HG02759 (cell line): ENCODE results near the gene CRIP1.

ENCODE experiments used
- ATAC-seq: cut with Tn5 transposase; IDR thresholded peaks from one replicate; pipeline ENCODE4 v1.9.1; 2021; ENCODE audit warnings: mild to moderate bottlenecking, moderate library complexity; ENCODE audit not compliant: unreplicated experiment

Gene CRIP1

GRCh38 chr14:105503296-105503640 is 16.6 kb downstream of the CRIP1 start:
- no peak for ATAC-seq

DNA sequence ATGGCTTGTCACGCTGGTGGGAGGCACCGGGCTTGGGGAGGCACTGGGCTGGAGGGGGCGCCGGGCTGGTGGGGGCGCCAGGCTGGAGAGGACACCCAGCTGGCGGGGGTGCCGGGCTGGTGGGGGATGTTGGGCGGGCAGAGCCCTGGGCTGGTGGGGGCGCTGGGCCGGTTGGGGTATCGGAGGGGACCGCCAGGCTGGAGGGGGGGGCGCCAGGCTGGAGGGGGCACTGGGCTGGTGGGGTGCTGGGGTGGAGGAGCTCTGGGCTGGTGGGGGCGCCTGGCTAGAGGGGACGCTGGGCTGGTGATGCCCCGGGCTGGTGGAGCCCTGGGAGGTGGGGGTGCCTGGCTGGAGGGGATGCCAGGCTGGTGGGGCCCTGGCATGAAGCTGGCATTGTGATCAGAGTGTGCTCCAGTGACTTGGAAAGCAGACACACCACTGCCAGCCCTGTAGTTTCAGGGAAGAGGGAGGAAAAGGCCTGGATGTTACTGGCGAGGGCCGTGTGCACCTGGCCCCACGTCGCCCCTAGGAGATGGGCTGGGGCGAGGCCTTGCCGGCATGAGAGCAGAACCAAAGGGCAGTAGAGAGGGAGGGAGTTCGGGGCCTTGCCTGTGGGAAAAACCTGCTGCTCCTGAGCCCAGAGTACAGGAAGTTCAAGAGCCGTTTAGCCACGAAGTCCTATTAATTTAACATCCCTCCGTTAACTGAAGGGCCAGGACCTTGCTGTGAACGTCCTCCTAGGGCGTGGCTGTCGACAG is 17.4 kb downstream of the CRIP1 start:
- no peak for ATAC-seq

GRCh38 chr14:105505101-105505500 is 18.4 kb downstream of the CRIP1 start:
- no peak for ATAC-seq

- no peak for ATAC-seq
Measured at GRCh38 chr14:105507247-105507646, 20.6 kb downstream of the CRIP1 start.

- ATAC-seq = no peak
Measured at GRCh38 chr14:105508069-105508468, 21.4 kb downstream of the CRIP1 start.

- ATAC-seq = no peak
Measured at GRCh38 chr14:105508601-105509000, 21.9 kb downstream of the CRIP1 start.

GRCh38 chr14:105517096-105517495 is 30.4 kb downstream of the CRIP1 start:
- no peak for ATAC-seq

DNA sequence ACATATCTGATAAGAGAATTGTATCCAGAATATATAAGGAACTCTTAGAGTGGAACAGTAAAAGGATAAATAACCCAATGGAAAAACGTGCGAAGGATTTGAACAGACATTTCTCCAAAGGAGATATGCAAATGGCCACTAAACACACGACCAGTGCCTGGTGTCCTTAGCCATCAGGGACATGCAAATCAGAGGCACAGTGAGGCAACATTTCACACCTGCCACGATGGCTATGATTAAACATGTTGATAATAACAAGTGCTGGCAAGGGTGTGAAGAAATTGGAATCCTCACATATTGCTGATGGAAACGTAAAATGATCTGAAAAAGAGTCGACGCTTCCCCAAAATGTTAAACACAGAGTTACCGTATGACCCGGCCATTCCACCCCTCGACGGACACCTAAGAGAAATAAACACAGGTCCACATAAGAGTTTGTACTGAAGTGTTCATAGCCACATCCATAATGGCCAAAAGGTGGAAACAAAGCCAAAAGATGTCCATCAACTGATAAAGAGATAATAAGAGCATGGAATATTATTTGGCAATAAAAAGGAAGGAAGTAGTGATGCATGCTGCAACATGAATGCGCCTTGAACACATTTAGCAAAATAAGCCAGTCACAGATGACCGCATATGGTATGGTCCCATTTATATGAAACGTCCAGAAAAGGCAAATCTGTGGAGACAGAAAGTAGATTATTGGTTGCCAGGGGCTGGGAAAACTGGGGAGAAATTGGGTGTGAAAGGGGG is 33.4 kb downstream of the CRIP1 start:
- ATAC-seq = no peak

GRCh38 chr14:105525326-105525725 is 38.6 kb downstream of the CRIP1 start:
- ATAC-seq = no peak

DNA sequence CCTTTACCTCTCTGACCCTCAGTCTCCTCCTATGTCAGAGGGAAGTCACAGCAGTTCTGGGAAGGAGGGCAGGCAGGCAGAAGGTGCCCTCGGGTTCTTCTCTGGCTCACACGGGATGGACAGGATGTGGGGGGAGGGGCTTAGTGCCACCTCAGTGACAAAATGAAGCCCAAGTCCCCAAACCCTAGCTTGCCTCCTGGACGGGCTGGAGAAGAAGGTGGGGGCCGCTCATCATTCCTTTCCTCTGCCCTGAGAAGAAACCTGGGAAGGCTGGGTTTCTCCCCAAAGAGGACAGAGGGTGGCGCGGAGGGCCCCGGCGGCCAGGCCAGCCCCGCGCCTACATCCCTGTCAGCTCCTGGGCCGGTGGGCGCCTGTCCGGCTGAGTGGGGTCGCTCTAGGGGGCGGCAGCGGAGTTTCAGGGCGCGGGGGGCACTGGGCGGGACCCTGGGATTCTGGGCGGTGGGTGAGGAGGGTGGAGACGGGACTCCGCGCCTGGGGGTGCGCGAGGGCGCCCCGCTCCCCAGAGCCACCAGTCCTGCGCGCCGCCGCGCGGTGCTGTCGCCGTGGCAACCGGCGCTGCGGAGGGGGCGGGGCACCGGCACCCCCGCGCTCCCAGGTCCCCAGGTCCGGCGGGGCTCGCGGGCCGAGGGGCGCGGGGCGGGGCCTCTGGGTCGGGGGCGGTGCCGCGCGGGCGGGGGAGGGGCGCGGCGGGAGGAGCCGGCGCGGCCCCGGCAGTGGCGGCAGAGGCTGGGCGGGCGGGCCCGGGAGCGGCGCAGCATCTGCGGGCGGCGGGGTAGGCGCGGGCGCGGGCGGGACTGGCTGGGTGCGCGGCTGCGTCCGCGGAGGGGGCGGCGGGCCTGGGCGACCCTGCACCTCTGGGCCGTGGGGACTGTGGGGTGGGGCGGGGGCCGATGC is 39.4 kb downstream of the CRIP1 start, which contains the start of gene TMEM121:
TMEM121 (plus strand) TSS at position 723 of the 915 bp plus-strand sequence. CDS start 2,252 bp downstream, outside the sequence.
- ATAC-seq = no peak

DNA sequence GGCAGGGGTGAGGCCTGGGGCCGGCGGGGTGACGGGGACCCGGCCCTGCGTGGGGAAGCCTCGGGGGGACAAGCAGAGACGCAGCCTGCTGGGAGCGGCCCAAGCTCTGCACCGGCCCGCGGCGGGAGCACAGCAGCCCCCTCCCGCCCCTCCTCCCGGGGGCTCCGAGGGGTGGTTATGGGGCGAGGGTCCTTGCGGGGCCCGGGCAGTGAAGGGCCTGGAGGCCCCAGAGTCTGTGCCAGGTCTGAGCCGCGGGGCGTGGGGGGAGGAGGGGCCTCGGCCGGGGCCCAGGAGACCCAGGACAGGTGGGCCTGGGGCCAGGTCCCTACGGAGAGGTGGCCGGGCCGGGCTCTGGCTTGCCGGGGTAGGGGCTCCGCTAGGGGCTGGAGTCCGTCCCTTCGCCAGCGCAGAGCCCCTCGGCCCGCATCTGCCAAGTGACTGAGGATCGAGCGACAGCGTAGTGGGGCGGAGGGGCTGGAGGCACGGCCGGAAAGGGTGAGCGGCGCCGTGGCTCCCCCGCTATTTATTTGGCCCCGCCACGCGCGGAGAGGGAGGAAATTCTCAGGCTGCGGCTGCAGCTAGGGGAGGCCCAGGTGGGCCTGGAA is 40.2 kb downstream of the CRIP1 start:
- ATAC-seq = no peak

DNA sequence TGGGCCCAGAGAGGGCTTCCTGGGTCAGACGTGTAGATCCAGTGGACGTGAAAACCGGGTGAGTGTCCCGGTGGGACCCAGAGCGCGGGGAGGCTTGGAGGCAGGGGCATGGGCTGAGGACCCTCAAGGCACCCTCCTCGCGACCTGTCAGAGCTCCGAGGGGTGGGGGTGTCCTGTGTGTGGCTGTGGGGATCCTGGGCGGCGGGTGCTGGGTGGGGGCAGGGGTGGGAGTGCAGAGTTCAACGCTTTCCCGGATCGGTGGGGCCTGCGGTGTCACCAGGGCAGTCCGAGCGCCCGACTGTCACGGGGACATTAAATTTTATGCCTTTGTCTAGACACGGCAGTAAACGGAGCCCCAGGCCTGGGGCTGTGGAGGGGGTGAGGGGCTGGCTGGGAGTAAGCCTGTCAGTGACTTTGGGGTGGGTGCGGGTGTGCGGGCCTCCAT is 40.7 kb downstream of the CRIP1 start:
- no peak for ATAC-seq

DNA sequence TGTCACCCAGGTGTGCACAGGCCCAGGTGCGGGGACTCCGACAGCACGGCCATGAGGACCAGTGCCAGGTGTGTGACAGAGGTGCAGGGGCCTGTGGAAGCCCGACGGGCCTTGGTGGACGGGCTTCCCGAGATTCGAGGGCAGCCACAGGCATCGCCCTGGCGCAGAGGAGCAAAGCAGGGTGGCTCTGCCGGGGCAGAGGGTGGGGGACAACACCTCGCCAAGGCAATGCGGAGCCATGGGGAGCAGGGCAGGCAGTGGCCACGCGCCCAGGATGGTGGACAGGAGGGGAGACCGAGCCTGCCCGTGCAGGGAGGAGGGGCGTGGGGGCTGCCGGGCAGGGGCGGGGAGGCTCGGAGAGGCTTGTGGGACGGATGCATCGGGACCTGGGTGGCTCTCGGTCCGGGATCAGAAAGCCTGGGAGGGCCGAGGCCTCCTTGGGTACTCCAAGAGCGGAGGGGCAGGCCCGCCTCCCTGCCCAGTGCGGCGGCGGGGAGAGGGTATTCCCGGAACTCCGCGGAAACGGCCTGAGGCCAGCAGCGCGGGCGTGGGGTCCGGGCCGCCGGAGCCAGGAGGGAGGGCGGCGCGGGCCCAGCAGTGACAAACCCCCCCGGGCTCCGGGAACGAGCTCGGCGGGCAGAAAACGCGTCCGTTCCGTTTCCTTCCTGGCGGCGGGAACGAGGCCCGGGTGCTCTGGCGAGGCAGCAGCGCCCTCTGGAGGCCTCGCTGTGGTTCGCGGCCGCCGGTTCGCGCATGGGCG is 41.3 kb downstream of the CRIP1 start:
- peak; percentile 51 for ATAC-seq

DNA sequence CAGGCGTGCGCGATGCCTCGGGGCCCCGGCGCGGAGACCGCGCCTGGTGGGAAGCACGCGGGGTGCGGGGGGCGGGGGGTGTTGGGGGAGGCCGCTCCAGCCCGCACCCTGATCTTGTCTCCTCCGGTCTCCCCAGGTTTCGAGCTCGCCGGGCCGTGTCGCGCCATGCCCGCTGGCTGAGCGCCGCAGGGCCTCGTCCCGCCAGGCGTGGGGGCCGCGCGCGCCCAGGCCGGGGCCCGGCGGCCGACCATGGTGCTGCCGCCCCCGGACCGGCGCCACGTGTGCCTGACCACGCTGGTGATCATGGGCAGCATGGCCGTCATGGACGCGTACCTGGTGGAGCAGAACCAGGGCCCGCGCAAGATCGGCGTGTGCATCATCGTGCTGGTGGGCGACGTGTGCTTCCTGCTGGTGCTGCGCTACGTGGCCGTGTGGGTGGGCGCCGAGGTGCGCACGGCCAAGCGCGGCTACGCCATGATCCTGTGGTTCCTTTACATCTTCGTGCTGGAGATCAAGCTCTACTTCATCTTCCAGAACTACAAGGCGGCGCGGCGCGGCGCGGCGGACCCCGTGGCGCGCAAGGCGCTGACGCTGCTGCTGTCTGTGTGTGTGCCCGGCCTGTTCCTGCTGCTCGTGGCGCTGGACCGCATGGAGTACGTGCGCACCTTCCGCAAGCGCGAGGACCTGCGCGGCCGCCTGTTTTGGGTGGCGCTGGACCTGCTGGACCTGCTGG is 42.1 kb downstream of the CRIP1 start:
- peak; percentile 2 for ATAC-seq

DNA sequence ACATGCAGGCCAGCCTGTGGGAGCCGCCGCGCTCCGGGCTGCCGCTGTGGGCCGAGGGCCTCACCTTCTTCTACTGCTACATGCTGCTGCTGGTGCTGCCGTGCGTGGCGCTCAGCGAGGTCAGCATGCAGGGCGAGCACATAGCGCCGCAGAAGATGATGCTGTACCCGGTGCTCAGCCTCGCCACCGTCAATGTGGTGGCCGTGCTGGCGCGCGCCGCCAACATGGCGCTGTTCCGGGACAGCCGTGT is 42.6 kb downstream of the CRIP1 start:
- ATAC-seq = no peak

DNA sequence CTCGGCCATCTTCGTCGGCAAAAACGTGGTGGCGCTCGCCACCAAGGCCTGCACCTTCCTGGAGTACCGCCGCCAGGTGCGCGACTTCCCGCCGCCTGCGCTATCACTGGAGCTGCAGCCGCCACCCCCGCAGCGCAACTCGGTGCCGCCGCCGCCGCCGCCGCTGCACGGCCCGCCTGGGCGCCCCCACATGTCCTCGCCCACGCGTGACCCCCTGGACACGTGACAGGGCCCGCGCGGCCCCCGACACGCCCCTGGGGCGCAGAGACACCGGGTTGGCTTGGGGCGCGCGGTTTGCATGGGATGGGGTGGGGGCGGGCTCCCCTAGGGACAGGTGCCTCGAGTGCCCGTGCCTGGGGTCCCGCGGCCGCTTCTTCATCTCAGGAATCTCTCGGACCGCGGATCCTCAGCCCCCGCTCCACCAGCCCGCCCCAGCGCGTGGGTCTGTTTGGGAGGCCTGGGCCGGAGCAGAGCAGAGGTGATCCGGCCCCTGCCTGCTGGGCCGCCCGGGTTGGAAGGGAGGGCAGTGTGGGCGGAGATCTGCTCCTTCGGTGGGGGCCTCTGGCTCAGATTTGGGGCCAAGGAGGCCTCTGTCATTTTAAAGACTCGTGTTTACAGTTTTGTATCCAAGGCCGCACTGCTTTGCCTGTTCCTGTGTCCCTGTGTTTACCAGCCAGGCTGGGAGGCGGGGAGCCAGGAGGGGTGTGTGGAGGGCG is 43.0 kb downstream of the CRIP1 start:
- ATAC-seq = no peak

DNA sequence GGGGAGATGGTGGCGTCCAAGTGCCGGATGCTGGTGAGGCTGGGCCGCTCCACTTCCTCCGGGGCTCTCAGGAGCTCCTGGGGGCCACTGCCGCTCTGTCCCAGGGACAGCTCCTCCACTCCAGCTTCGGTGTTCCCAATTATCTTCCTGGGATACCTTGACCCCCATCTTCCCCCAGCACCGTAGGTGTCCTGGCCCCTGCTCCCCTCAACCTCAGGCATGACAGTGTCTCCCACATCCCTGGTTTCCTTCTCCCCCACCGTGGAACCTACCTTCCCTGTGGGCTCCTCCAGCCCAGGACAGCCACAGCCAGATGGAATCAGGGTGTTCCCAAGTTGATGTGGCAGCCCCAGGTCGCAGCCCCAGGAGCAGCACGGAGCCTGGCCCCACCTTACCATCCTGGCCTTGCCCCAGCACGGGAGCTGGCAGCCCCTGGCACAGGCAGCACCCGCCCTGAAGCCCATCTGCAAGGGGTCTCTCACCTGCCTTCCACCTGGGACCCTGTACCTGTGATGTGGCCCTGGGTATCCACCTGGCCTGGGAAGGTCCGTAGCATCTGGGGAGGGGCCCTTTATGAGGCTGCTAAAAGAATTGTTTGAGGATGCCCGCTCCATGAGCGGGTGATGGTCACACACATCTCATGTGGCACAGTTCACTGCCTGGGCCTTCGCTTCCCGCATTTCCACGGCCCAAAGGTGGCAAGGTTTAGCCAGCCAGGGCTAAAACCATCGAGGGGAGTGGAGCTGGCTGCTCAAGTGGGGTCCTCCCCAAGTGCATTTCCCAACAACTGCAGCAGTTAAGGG is 43.8 kb downstream of the CRIP1 start:
- no peak for ATAC-seq
